Stimulated activated naive B cell treated with anti-CD40 and anti-IgM and Interleukin-4, amounts not matched to agents 10 μg/mL and 1 μg/mL and 100 μg/mL, for 72 hours (primary cell): ENCODE data around the gene MRPL49.

Experiments used
- ATAC-seq, 2 donors: fragments of 150-1000 bp; cut with Tn5 transposase; replicated peaks; 2 replicates each; pipeline ENCODE4 v1.10.0; 2021; ENCODE audit warnings: moderate library complexity in 1 of 2
- DNase-seq: peaks from one replicate; pipeline ENCODE4 v3.0.0; 2021
- H3K27ac Mint-ChIP-seq: one replicate; pipeline ENCODE4 v1.8.0; 2022; ENCODE audit warnings: mild to moderate bottlenecking, mixed read lengths
- H3K27me3 Mint-ChIP-seq, 2 donors: one replicate each; pipeline ENCODE4 v1.8.0; 2022; ENCODE audit warnings: mixed read lengths in 2 of 2
- H3K36me3 Mint-ChIP-seq, 2 donors: one replicate each; pipeline ENCODE4 v1.8.0; 2022; ENCODE audit warnings: mixed read lengths in 2 of 2, mild to moderate bottlenecking in 1 of 2
- H3K4me1 Mint-ChIP-seq, 2 donors: one replicate each; pipeline ENCODE4 v1.8.0; 2022; ENCODE audit warnings: mixed read lengths in 2 of 2, mild to moderate bottlenecking in 1 of 2
- H3K4me3 Mint-ChIP-seq, 2 donors: one replicate each; pipeline ENCODE4 v1.8.0; 2022; ENCODE audit warnings: mild to moderate bottlenecking in 2 of 2, mixed read lengths in 2 of 2, moderate library complexity in 1 of 2
- H3K9me3 Mint-ChIP-seq, 2 donors: one replicate each; pipeline ENCODE4 v1.8.0; 2022; ENCODE audit warnings: mixed read lengths in 2 of 2, mild to moderate bottlenecking in 1 of 2

The MRPL49 gene

DNA sequence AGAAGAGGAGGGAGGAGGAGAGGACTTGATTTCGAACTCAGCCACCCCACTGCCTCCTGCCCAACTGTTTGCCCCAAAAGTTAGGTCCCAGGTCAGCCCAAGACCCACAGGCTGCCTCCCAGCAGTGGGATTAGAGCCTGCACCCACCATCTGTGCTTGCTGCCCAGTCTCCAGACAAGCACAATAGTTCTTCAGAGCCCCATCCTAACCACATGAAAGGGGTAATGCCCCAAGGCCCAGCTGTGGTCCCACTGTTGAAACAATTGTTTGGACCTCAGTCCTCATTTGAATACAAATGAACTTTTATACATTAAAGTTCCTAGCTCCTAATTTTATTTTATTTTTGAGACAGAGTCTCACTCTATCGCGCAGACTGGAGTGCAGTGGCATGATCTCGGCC lies 31.5 kb upstream of the MRPL49 start:
- ATAC-seq, result no peak
- DNase-seq, result no peak
- no peaks in the 10 kb centered on the region for H3K27me3 Mint-ChIP-seq
- H3K9me3 Mint-ChIP-seq, result no peaks in the 10 kb centered on the region
- H3K27ac Mint-ChIP-seq, result no peak overlapping the region
- peaks cover 28 to 36% of the 10 kb centered on the region in 2 donors for H3K36me3 Mint-ChIP-seq
- H3K4me1 Mint-ChIP-seq, result peaks cover 8 to 9% of the 10 kb centered on the region in 2 donors
- H3K4me3 Mint-ChIP-seq, result no peak overlapping the region

- ATAC-seq, result no peak
- peak overlapping the region; percentile 86 to 88 for H3K4me3 Mint-ChIP-seq
These were observed 26.7 kb upstream of the MRPL49 start for GRCh38 chr11:65095427-65095826.

GRCh38 chr11:65095974-65096806 lies 25.9 kb upstream of the MRPL49 start, which contains the start of gene VPS51:
Gene VPS51 (plus strand): TSS chr11:65096214. CDS start chr11:65096251, 37 bp downstream.
- peak; percentile 82 for DNase-seq
- H3K4me1 Mint-ChIP-seq, result peaks cover 13 to 22% of the 10 kb centered on the region in 2 donors
- ATAC-seq, result peak; percentile 97 to 98
- peaks cover 2 to 5% of the 10 kb centered on the region in 2 donors for H3K36me3 Mint-ChIP-seq
- H3K9me3 Mint-ChIP-seq, result no peaks in the 10 kb centered on the region
- peak within 1 kb of the TSS; percentile 86 to 88 for H3K4me3 Mint-ChIP-seq
- H3K27ac Mint-ChIP-seq, result peak within 1 kb of the TSS; percentile 99
- H3K27me3 Mint-ChIP-seq, result no peaks in the 10 kb centered on the region

More at GRCh38 chr11:65095427-65095826, 26.7 kb upstream of the MRPL49 start:
- peaks cover 2 to 6% of the 10 kb centered on the region in 2 donors for H3K36me3 Mint-ChIP-seq
- H3K4me1 Mint-ChIP-seq, result peaks cover 11 to 22% of the 10 kb centered on the region in 2 donors
- H3K27me3 Mint-ChIP-seq, result no peaks in the 10 kb centered on the region
- H3K9me3 Mint-ChIP-seq, result no peaks in the 10 kb centered on the region
- peak overlapping the region; percentile 99 for H3K27ac Mint-ChIP-seq
- no peak for DNase-seq

- Mint-ChIP-seq H3K4me3 (peak overlapping the region; percentile 86 to 88), H3K27me3 (no peaks in the 10 kb centered on the region), H3K36me3 (peaks cover 2 to 5% of the 10 kb centered on the region in 2 donors), H3K4me1 (peaks cover 13 to 22% of the 10 kb centered on the region in 2 donors), H3K9me3 (no peaks in the 10 kb centered on the region), H3K27ac (no peak overlapping the region)
- DNase-seq, result no peak
- no peak for ATAC-seq
These were observed 25.2 kb upstream of the MRPL49 start for GRCh38 chr11:65096926-65097325.

DNA sequence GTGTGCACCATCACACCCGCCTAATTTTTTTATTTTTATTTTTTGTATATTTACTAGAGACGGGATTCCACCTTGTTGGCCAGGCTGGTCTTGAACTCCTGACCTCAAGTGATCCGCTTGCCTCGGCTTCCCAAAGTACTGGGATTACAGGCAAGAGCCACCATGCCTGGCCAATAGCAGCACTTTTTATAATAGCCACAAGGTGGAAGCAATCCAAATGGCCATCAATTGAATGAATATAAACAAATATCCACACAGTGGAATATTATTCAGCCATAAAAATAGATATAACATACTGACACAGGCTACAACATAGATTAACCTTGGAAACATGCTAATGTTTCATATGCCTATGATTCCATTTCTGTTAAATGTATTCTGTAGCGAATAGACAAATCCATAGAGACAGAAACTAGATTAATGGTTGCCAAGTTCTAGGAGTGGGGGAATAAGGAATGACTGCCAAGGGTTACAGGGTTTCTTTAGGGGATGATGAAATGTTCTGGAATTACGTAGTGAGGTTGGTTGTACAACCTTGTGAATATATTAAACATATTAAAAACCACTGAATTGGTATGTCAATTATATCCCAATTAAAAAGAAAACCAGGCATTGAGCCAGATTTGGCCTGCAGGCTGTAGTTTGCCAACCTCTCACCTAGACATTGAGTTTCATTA lies 21.3 kb upstream of the MRPL49 start:
- ATAC-seq, result no peak
- Mint-ChIP-seq H3K27ac (peak overlapping the region; percentile 47), H3K9me3 (no peaks in the 10 kb centered on the region), H3K27me3 (no peaks in the 10 kb centered on the region), H3K4me3 (no peak overlapping the region), H3K4me1 (peaks cover 10 to 27% of the 10 kb centered on the region in 2 donors), H3K36me3 (peaks cover 3 to 15% of the 10 kb centered on the region in 2 donors)
- no peak for DNase-seq

DNA sequence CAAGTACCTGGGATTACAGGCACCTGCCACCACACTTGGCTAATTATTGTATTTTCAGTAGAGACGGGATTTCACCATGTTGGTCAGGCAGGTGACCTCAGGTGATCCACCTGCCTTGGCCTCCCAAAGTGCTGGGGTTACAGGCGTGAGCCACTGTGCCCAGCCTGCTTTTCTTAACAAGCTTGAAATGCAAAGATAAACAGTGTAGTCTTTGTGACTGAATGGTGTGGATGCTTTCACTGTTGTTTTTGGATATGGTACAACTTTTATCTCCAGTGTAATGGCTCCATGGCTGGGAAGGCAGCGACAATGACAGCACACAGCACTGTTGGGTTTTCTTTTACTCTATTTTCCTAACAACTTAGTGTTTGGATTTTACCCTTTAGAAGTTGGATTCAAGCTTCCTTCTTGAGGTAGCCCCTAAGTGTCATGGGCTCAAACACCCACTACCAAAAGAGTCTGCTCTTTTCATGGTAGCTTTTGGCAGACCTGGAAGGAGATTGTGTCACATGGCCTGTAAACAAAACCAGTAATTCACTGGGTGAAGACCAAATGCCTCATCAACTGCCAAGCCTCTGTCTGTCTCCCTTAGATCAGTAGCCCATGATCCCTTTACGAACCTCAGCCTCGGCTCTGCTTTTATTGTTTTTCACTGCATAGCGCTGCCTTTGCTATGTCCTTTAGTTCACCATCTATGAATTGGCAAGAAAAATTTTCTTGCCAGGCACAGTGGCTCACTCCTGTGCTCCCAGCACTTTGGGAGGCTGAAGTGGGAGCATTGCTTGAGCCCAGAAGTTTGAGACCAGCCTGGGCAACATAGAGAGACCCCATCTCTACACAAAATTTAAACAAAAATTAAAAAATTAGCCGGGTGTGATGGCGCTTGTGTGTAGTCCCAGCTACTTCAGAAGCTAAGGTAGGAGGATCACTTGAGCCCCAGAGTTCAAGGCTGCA lies 19.7 kb upstream of the MRPL49 start:
- H3K9me3 Mint-ChIP-seq, result no peaks in the 10 kb centered on the region

DNA sequence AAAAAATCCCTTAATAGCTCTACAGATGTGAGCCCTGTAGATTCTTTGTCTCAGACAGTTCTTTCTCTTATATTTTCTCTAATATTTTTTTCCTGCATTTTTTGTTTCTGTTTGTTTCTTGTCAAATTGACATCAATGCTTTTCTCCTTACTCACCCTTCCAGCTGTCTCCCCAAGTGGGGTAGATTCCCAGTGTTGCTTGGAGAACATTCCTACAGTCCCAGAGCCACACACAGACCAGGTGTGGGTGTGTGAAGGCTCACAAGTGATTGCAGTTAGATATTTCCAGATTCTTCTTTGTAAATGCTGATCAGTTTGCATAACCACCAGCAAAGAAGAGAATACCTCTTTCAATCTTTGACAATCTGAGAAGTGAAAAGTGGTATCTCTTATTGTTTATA lies 18.6 kb upstream of the MRPL49 start:
- Mint-ChIP-seq H3K27me3 (no peaks in the 10 kb centered on the region), H3K36me3 (peaks cover 5 to 30% of the 10 kb centered on the region in 2 donors), H3K4me3 (no peak overlapping the region), H3K9me3 (no peaks in the 10 kb centered on the region), H3K27ac (no peak overlapping the region), H3K4me1 (peaks cover 12 to 30% of the 10 kb centered on the region in 2 donors)
- ATAC-seq (no peak), DNase-seq (no peak)

More for the DNA sequence above, 19.7 kb upstream of the MRPL49 start:
- Mint-ChIP-seq H3K27me3 (no peaks in the 10 kb centered on the region), H3K27ac (no peak overlapping the region), H3K4me3 (no peak overlapping the region), H3K4me1 (peaks cover 13 to 35% of the 10 kb centered on the region in 2 donors), H3K36me3 (peaks cover 6 to 29% of the 10 kb centered on the region in 2 donors)
- ATAC-seq (no peak), DNase-seq (no peak)

- H3K36me3 Mint-ChIP-seq, result peaks cover 6 to 29% of the 10 kb centered on the region in 2 donors
- ATAC-seq, result no peak
- no peak overlapping the region for H3K4me3 Mint-ChIP-seq
- DNase-seq, result no peak
- no peaks in the 10 kb centered on the region for H3K9me3 Mint-ChIP-seq
- H3K27me3 Mint-ChIP-seq, result no peaks in the 10 kb centered on the region
- peaks cover 8 to 25% of the 10 kb centered on the region in 2 donors for H3K4me1 Mint-ChIP-seq
- H3K27ac Mint-ChIP-seq, result no peak overlapping the region
These were observed 17.5 kb upstream of the MRPL49 start for GRCh38 chr11:65104628-65105027.

DNA sequence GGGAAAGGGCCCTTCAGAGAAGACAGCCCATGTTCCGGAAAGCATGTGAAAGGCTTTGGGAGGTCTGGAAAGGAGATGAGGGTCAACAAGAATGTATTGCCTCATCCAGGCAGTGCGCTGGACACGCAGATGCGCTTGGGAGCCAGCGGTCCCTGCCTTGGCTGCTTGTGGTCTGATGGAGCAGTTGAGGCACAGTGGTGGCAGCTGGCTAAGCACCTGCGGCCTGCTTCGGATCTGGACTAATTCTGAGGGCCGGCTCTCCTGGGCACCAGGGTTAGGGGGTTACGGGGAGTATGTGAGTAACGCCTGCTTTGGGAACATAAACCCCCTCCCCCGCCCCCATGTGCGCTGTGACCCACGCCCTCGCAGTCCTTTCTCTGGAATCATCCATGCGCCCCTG lies 15.0 kb upstream of the MRPL49 start:
- Mint-ChIP-seq H3K9me3 (no peaks in the 10 kb centered on the region), H3K4me1 (peaks cover 25 to 49% of the 10 kb centered on the region in 2 donors), H3K27ac (no peak overlapping the region), H3K4me3 (no peak overlapping the region), H3K36me3 (peaks cover 14 to 39% of the 10 kb centered on the region in 2 donors), H3K27me3 (no peaks in the 10 kb centered on the region)
- no peak for ATAC-seq
- DNase-seq, result no peak

- ATAC-seq (no peak), DNase-seq (no peak)
- H3K9me3 Mint-ChIP-seq, result no peaks in the 10 kb centered on the region
- peaks cover 14 to 39% of the 10 kb centered on the region in 2 donors for H3K36me3 Mint-ChIP-seq
- H3K4me3 Mint-ChIP-seq, result no peak overlapping the region
- H3K27ac Mint-ChIP-seq, result no peak overlapping the region
- H3K27me3 Mint-ChIP-seq, result no peaks in the 10 kb centered on the region
- H3K4me1 Mint-ChIP-seq, result peaks cover 29 to 56% of the 10 kb centered on the region in 2 donors
These were observed 14.2 kb upstream of the MRPL49 start for GRCh38 chr11:65107751-65108468.

GRCh38 chr11:65108469-65109123 lies 13.5 kb upstream of the MRPL49 start:
- no peak overlapping the region for H3K4me3 Mint-ChIP-seq
- peaks cover 33 to 57% of the 10 kb centered on the region in 2 donors for H3K4me1 Mint-ChIP-seq
- DNase-seq (no peak), ATAC-seq (no peak)
- peaks cover 12 to 39% of the 10 kb centered on the region in 2 donors for H3K36me3 Mint-ChIP-seq
- H3K27me3 Mint-ChIP-seq, result no peaks in the 10 kb centered on the region
- no peak overlapping the region for H3K27ac Mint-ChIP-seq
- H3K9me3 Mint-ChIP-seq, result no peaks in the 10 kb centered on the region

- no peak overlapping the region for H3K27ac Mint-ChIP-seq
- H3K27me3 Mint-ChIP-seq, result no peaks in the 10 kb centered on the region
- H3K4me3 Mint-ChIP-seq, result no peak overlapping the region
These were observed 12.6 kb upstream of the MRPL49 start for GRCh38 chr11:65109231-65110198.

More at GRCh38 chr11:65109231-65110198, 12.6 kb upstream of the MRPL49 start:
- Mint-ChIP-seq H3K4me1 (peaks cover 32 to 62% of the 10 kb centered on the region in 2 donors), H3K9me3 (no peaks in the 10 kb centered on the region), H3K36me3 (peaks cover 16 to 39% of the 10 kb centered on the region in 2 donors)
- ATAC-seq, result no peak
- no peak for DNase-seq
